ENCODE measurements around the gene HOXD3. TPM values are rescaled to one million over a fixed set of nuclear protein-coding genes. Genes with fewer than 3 reads are reported as not detected.
A peak's percentile ranks its signal among the peaks of the same experiment; 100 is the strongest.

HOXD3 gene
- polyA plus RNA-seq, 3 donors = not detected

DNA sequence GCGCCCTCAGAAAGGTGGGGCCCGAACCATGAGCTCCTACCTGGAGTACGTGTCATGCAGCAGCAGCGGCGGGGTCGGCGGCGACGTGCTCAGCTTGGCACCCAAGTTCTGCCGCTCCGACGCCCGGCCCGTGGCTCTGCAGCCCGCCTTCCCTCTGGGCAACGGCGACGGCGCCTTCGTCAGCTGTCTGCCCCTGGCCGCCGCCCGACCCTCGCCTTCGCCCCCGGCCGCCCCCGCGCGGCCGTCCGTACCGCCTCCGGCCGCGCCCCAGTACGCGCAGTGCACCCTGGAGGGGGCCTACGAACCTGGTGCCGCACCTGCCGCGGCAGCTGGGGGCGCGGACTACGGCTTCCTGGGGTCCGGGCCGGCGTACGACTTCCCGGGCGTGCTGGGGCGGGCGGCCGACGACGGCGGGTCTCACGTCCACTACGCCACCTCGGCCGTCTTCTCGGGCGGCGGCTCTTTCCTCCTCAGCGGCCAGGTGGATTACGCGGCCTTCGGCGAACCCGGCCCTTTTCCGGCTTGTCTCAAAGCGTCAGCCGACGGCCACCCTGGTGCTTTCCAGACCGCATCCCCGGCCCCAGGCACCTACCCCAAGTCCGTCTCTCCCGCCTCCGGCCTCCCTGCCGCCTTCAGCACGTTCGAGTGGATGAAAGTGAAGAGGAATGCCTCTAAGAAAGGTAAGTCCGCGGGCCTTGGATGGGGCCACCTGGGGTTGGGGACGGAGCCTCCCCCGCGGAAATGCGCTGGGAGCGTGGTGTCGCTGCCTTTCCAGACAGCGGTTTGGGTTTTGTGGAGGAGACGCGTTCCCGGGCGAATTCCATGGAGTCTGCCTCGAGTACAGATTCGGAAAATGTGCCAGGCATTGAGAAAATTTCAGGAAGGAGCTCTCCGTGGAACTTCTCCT lies 31.9 kb downstream of the HOXD3 start:
- 3% methylated on average over 87 of the region's 98 CpGs for WGBS (ENCODE audit: insufficient coverage)
- Mint-ChIP-seq H3K4me1 (peaks cover 20% of the 10 kb centered on the region), H3K36me3 (peaks cover 6% of the 10 kb centered on the region in 2 donors), H3K9me3 (peaks cover 0 to 28% (median 18%) of the 10 kb centered on the region in 7 donors), H3K4me3 (peak overlapping the region; percentile 37 to 80), H3K27ac (no peak overlapping the region), H3K27me3 (ENCODE audit: low read depth in 3 of 3) (peaks cover 88 to 96% (median 90%) of the 10 kb centered on the region in 3 donors)
- no peaks in the 10 kb centered on the region for H3K79me2 ChIP-seq (ENCODE audit: insufficient read depth, low read length)
- H3K9ac ChIP-seq (ENCODE audit: insufficient read depth, low read length, poor library complexity, severe bottlenecking) = no peak overlapping the region
- peaks cover 81 to 97% of the 10 kb centered on the region in 2 donors for H3K27me3 ChIP-seq (ENCODE audit: control insufficient read depth in 2 of 2, insufficient read depth in 2 of 2, low read length in 2 of 2)
- no peak overlapping the region for H3K27ac ChIP-seq (ENCODE audit: low read depth in 1 of 2, low read length in 2 of 2)
- no peaks in the 10 kb centered on the region for H3K36me3 ChIP-seq (replicated peaks in 1 of 2; ENCODE audit: control insufficient read depth in 1 of 2, insufficient read depth in 2 of 2, low read length in 2 of 2)
- peaks cover 8 to 23% of the 10 kb centered on the region in 2 donors for H3K4me1 ChIP-seq (ENCODE audit: control insufficient read depth in 1 of 2, insufficient read depth in 2 of 2, low read length in 2 of 2)
- H3K4me3 ChIP-seq (replicated peaks in 1 of 3; ENCODE audit: low read depth in 2 of 3, low read length in 3 of 3) = peak overlapping the region in 1 of 3 experiments; percentile 62
- no peak for DNase-seq
- H4K20me1 ChIP-seq (ENCODE audit: insufficient read depth, low read length) = no peaks in the 10 kb centered on the region
- H2AFZ ChIP-seq (ENCODE audit: insufficient read depth, low read depth, low read length, poor library complexity, severe bottlenecking) = peak overlapping the region; percentile 41
- TF ChIP-seq, protein P1, sequence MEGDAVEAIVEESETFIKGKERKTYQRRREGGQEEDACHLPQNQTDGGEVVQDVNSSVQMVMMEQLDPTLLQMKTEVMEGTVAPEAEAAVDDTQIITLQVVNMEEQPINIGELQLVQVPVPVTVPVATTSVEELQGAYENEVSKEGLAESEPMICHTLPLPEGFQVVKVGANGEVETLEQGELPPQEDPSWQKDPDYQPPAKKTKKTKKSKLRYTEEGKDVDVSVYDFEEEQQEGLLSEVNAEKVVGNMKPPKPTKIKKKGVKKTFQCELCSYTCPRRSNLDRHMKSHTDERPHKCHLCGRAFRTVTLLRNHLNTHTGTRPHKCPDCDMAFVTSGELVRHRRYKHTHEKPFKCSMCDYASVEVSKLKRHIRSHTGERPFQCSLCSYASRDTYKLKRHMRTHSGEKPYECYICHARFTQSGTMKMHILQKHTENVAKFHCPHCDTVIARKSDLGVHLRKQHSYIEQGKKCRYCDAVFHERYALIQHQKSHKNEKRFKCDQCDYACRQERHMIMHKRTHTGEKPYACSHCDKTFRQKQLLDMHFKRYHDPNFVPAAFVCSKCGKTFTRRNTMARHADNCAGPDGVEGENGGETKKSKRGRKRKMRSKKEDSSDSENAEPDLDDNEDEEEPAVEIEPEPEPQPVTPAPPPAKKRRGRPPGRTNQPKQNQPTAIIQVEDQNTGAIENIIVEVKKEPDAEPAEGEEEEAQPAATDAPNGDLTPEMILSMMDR (IDR thresholded peaks at IDR 0.05) = no peak
- H3K4me2 ChIP-seq (replicated peaks; ENCODE audit: extremely low read depth, low read length, poor library complexity, severe bottlenecking) = peak overlapping the region; percentile 63
- intact Hi-C loops (cut with micrococcal nuclease) = no loop called here
- H3K9me3 ChIP-seq (replicated peaks in 1 of 2; ENCODE audit: control insufficient read depth in 1 of 2, insufficient read depth in 1 of 2, low read length in 2 of 2) = peaks cover 4 to 37% of the 10 kb centered on the region in 2 donors

DNA sequence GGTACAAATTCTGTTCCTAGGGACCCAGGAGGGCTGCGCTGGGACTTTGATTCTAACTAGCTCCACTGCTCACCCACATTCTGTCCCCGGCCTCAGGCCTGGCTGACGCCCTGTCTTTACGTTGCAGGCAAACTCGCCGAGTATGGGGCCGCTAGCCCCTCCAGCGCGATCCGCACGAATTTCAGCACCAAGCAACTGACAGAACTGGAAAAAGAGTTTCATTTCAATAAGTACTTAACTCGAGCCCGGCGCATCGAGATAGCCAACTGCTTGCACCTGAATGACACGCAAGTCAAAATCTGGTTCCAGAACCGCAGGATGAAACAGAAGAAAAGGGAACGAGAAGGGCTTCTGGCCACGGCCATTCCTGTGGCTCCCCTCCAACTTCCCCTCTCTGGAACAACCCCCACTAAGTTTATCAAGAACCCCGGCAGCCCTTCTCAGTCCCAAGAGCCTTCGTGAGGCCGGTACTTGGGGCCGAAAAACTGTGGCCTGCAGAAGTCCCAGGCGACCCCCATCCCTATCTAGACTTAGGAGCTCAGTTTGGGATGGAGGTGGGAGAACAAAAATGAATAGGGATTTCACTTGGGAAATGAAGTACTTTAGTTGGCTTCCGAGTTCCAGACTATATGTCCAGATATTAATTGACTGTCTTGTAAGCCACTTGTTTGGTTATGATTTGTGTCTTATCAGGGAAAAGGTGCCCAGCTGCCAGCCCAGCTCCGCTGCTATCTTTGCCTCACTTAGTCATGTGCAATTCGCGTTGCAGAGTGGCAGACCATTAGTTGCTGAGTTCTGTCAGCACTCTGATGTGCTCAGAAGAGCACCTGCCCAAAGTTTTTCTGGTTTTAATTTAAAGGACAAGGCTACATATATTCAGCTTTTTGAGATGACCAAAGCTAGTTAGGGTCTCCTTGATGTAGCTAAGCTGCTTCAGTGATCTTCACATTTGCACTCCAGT lies 32.9 kb downstream of the HOXD3 start:
- 6% methylated on average over 25 of the region's 28 CpGs for WGBS (ENCODE audit: insufficient coverage)
- Histone ChIP-seq H2AFZ (ENCODE audit: insufficient read depth, low read depth, low read length, poor library complexity, severe bottlenecking) (no peak overlapping the region), H3K36me3 (replicated peaks in 1 of 2; ENCODE audit: control insufficient read depth in 1 of 2, insufficient read depth in 2 of 2, low read length in 2 of 2) (no peaks in the 10 kb centered on the region), H3K27me3 (ENCODE audit: control insufficient read depth in 2 of 2, insufficient read depth in 2 of 2, low read length in 2 of 2) (peaks cover 87 to 94% of the 10 kb centered on the region in 2 donors), H3K79me2 (ENCODE audit: insufficient read depth, low read length) (no peaks in the 10 kb centered on the region), H4K20me1 (ENCODE audit: insufficient read depth, low read length) (no peaks in the 10 kb centered on the region), H3K4me3 (replicated peaks in 1 of 3; ENCODE audit: low read depth in 2 of 3, low read length in 3 of 3) (no peak overlapping the region), H3K4me1 (ENCODE audit: control insufficient read depth in 1 of 2, insufficient read depth in 2 of 2, low read length in 2 of 2) (peaks cover 8 to 23% of the 10 kb centered on the region in 2 donors), H3K9me3 (replicated peaks in 1 of 2; ENCODE audit: control insufficient read depth in 1 of 2, insufficient read depth in 1 of 2, low read length in 2 of 2) (peaks cover 4 to 37% of the 10 kb centered on the region in 2 donors), H3K27ac (ENCODE audit: low read depth in 1 of 2, low read length in 2 of 2) (no peak overlapping the region), H3K9ac (ENCODE audit: insufficient read depth, low read length, poor library complexity, severe bottlenecking) (no peak overlapping the region), H3K4me2 (replicated peaks; ENCODE audit: extremely low read depth, low read length, poor library complexity, severe bottlenecking) (no peak overlapping the region)
- H3K27me3 Mint-ChIP-seq (ENCODE audit: low read depth in 3 of 3) = peaks cover 86 to 94% (median 88%) of the 10 kb centered on the region in 3 donors
- peak overlapping the region in 1 of 2 donors; percentile 80 for H3K4me3 Mint-ChIP-seq
- H3K9me3 Mint-ChIP-seq = peaks cover 0 to 33% (median 18%) of the 10 kb centered on the region in 7 donors
- DNase-seq = no peak
- intact Hi-C loops (cut with micrococcal nuclease) = no loop called here
- H3K4me1 Mint-ChIP-seq = peaks cover 20% of the 10 kb centered on the region
- TF ChIP-seq, protein P1 (IDR thresholded peaks at IDR 0.05) = no peak
- H3K36me3 Mint-ChIP-seq = peaks cover 6% of the 10 kb centered on the region in 2 donors
- H3K27ac Mint-ChIP-seq = no peak overlapping the region

All from CD14-positive monocyte (primary cell).